Mesothelial cell of epicardium (in vitro differentiated cells): Measurements from ENCODE around the gene RBBP5. TPM values are rescaled to one million over a fixed set of nuclear protein-coding genes. Genes with fewer than 3 reads are reported as not detected.

Experiments
- DNase-seq, 2 experiments: peaks; one replicate each; pipeline ENCODE4 v3.0.0; 2021; ENCODE audit warnings: low spot score in 2 of 2; ENCODE audit not compliant: unreplicated experiment in 2 of 2
- H3K27ac Mint-ChIP-seq: 2 replicates; pipeline ENCODE4 v1.8.0; 2021; ENCODE audit warnings: mixed read lengths
- H3K27me3 Mint-ChIP-seq: 2 replicates; pipeline ENCODE4 v1.8.0; 2021; ENCODE audit warnings: low read depth, mixed read lengths
- H3K36me3 Mint-ChIP-seq: 2 replicates; pipeline ENCODE4 v1.8.0; 2021; ENCODE audit warnings: mixed read lengths
- H3K4me1 Mint-ChIP-seq: 2 replicates; pipeline ENCODE4 v1.8.0; 2021; ENCODE audit warnings: mixed read lengths
- H3K4me3 Mint-ChIP-seq: 2 replicates; pipeline ENCODE4 v1.8.0; 2021; ENCODE audit warnings: mild to moderate bottlenecking, moderate library complexity, mixed read lengths
- H3K9me3 Mint-ChIP-seq: 2 replicates; pipeline ENCODE4 v1.8.0; 2021; ENCODE audit warnings: mixed read lengths
- CTCF ChIP-seq: fragments of 200-600 bp; sonication (generic); IDR thresholded peaks from one replicate; pipeline ENCODE4 v1.5.0; 2021; ENCODE audit warnings: antibody characterized with exemption; ENCODE audit not compliant: unreplicated experiment
- total RNA-seq: library from RNA; stranded (reverse); gene quantifications from 3 replicates; pipeline ENCODE4 v1.2.1, GENCODE V29; 2021

Gene RBBP5
- total RNA-seq, 1 donor from 2014 or later: 15.7 TPM

- Mint-ChIP-seq H3K9me3 (no peaks in the 10 kb centered on the region), H3K36me3 (no peaks in the 10 kb centered on the region), H3K4me1 (no peaks in the 10 kb centered on the region), H3K4me3 (no peak within 1 kb of the TSS), H3K27ac (no peak within 1 kb of the TSS), H3K27me3 (peaks cover 98% of the 10 kb centered on the region)
- TF ChIP-seq CTCF: no peak
- no peak for DNase-seq
Observed at GRCh38 chr1:205042911-205043806, 78.6 kb downstream of the RBBP5 start, which contains the start of gene CNTN2. Gene CNTN2, plus strand, starts transcription at chr1:205043212. Its CDS starts 9,974 bp downstream, at chr1:205053186.

GRCh38 chr1:205041998-205042910 lies 79.5 kb downstream of the RBBP5 start:
- Mint-ChIP-seq H3K4me3 (no peak overlapping the region), H3K4me1 (no peaks in the 10 kb centered on the region)
- TF ChIP-seq CTCF: no peak

GRCh38 chr1:205041001-205041715 lies 80.6 kb downstream of the RBBP5 start:
- H3K36me3 Mint-ChIP-seq: no peaks in the 10 kb centered on the region
- no peaks in the 10 kb centered on the region for H3K9me3 Mint-ChIP-seq
- no peak overlapping the region for H3K4me3 Mint-ChIP-seq
- no peak overlapping the region for H3K27ac Mint-ChIP-seq
- peaks cover 98% of the 10 kb centered on the region for H3K27me3 Mint-ChIP-seq
- no peaks in the 10 kb centered on the region for H3K4me1 Mint-ChIP-seq
- DNase-seq: no peak
- TF ChIP-seq CTCF: no peak

More at GRCh38 chr1:205041998-205042910, 79.5 kb downstream of the RBBP5 start:
- peaks cover 98% of the 10 kb centered on the region for H3K27me3 Mint-ChIP-seq
- no peaks in the 10 kb centered on the region for H3K36me3 Mint-ChIP-seq
- DNase-seq: no peak
- no peak overlapping the region for H3K27ac Mint-ChIP-seq
- no peaks in the 10 kb centered on the region for H3K9me3 Mint-ChIP-seq

GRCh38 chr1:205038132-205038786 lies 83.5 kb downstream of the RBBP5 start:
- Mint-ChIP-seq H3K27ac (no peak overlapping the region), H3K36me3 (no peaks in the 10 kb centered on the region), H3K27me3 (peaks cover 80% of the 10 kb centered on the region), H3K4me1 (no peaks in the 10 kb centered on the region), H3K4me3 (no peak overlapping the region), H3K9me3 (no peaks in the 10 kb centered on the region)
- DNase-seq: no peak
- TF ChIP-seq CTCF: no peak

GRCh38 chr1:205037539-205037938 lies 84.2 kb downstream of the RBBP5 start:
- no peak for DNase-seq
- no peak overlapping the region for H3K4me3 Mint-ChIP-seq
- H3K4me1 Mint-ChIP-seq: no peaks in the 10 kb centered on the region
- peaks cover 79% of the 10 kb centered on the region for H3K27me3 Mint-ChIP-seq
- no peaks in the 10 kb centered on the region for H3K36me3 Mint-ChIP-seq
- no peak overlapping the region for H3K27ac Mint-ChIP-seq
- no peak for TF ChIP-seq CTCF
- H3K9me3 Mint-ChIP-seq: no peaks in the 10 kb centered on the region
